Fibroblast of lung (primary cell): ENCODE results near the gene TMEM259.

Experiments
- CTCF ChIP-seq, 2 donors: IDR thresholded peaks in 1 of 2; conservative IDR thresholded peaks in 1 of 2; 1 replicate in 1 of 2; 2 replicates in 1 of 2; pipeline ENCODE4 v1.5.1; 2011 to 2012; ENCODE audit warnings: low read length in 2 of 2, control low read depth in 1 of 2, inconsistent platforms in 1 of 2, low read depth in 1 of 2, mild to moderate bottlenecking in 1 of 2
- EZH2 ChIP-seq: IDR thresholded peaks from 2 replicates; pipeline ENCODE4 v1.5.1; 2012; ENCODE audit warnings: low read length, control low read depth, mild to moderate bottlenecking; ENCODE audit errors: missing control alignments

GRCh38 chr19:1049800-1050199, 28.9 kb upstream of the TMEM259 start:
- no peak for TF ChIP-seq CTCF (conservative IDR thresholded peaks at IDR 0.05 in 1 of 2, IDR thresholded peaks at IDR 0.05 in 1 of 2; ENCODE audit: low read depth in 1 of 2, low read length in 2 of 2)
- no peak for TF ChIP-seq EZH2
